ENCODE measurements around the gene CHI3L2. TPM values are rescaled to one million over a fixed set of nuclear protein-coding genes. Genes with fewer than 3 reads are reported as not detected.

CHI3L2 gene
- total RNA-seq, 4 donors from 2014 or later, result 4.7 to 9.8 (median 7.7) TPM

- no peak overlapping the region for H3K4me3 ChIP-seq
- 94% methylated on average over 8 of the region's 8 CpGs for WGBS
- no peak for DNase-seq (ENCODE audit: low spot score in 2 of 2)
- no peaks in the 10 kb centered on the region for H3K27me3 ChIP-seq
- H3K36me3 ChIP-seq, result no peaks in the 10 kb centered on the region
- H3K4me1 ChIP-seq, result peaks cover 13% of the 10 kb centered on the region
- TF ChIP-seq CTCF (IDR thresholded peaks at IDR 0.05) (no peak), POLR2A (IDR thresholded peaks at IDR 0.05) (no peak), POLR2AphosphoS5 (IDR thresholded peaks at IDR 0.05) (no peak), EP300 (IDR thresholded peaks at IDR 0.05) (no peak)
- H3K27ac ChIP-seq, result no peak overlapping the region
- no peaks in the 10 kb centered on the region for H3K9me3 ChIP-seq
Measured at GRCh38 chr1:111218701-111219556, 8.6 kb upstream of the CHI3L2 start.

- 84% methylated on average over 5 of the region's 5 CpGs for WGBS
Measured at GRCh38 chr1:111219557-111220286, 7.8 kb upstream of the CHI3L2 start.

GRCh38 chr1:111220302-111220890 lies 7.1 kb upstream of the CHI3L2 start:
- H3K4me1 ChIP-seq, result peaks cover 13% of the 10 kb centered on the region
- TF ChIP-seq EP300 (IDR thresholded peaks at IDR 0.05), result no peak
- no peak for TF ChIP-seq CTCF (IDR thresholded peaks at IDR 0.05)

More at GRCh38 chr1:111219557-111220286, 7.8 kb upstream of the CHI3L2 start:
- no peaks in the 10 kb centered on the region for H3K36me3 ChIP-seq
- no peaks in the 10 kb centered on the region for H3K9me3 ChIP-seq
- TF ChIP-seq POLR2A (IDR thresholded peaks at IDR 0.05), result no peak
- TF ChIP-seq EP300 (IDR thresholded peaks at IDR 0.05), result no peak
- TF ChIP-seq CTCF (IDR thresholded peaks at IDR 0.05), result no peak
- no peak for TF ChIP-seq POLR2AphosphoS5 (IDR thresholded peaks at IDR 0.05)
- no peak overlapping the region for H3K27ac ChIP-seq
- no peak for DNase-seq (ENCODE audit: low spot score in 2 of 2)
- no peaks in the 10 kb centered on the region for H3K27me3 ChIP-seq
- H3K4me3 ChIP-seq, result no peak overlapping the region
- H3K4me1 ChIP-seq, result peaks cover 13% of the 10 kb centered on the region

GRCh38 chr1:111221276-111221632 lies 6.3 kb upstream of the CHI3L2 start:
- 30% methylated on average over 2 of the region's 2 CpGs for whole genome bisulfite sequencing

More at GRCh38 chr1:111220302-111220890, 7.1 kb upstream of the CHI3L2 start:
- H3K9me3 ChIP-seq, result no peaks in the 10 kb centered on the region
- no peak overlapping the region for H3K4me3 ChIP-seq
- WGBS, result 93% methylated on average over 6 of the region's 6 CpGs
- H3K27ac ChIP-seq, result no peak overlapping the region
- DNase-seq (ENCODE audit: low spot score in 2 of 2), result no peak
- no peaks in the 10 kb centered on the region for H3K27me3 ChIP-seq
- no peaks in the 10 kb centered on the region for H3K36me3 ChIP-seq

More at GRCh38 chr1:111221276-111221632, 6.3 kb upstream of the CHI3L2 start:
- Histone ChIP-seq H3K4me1 (peaks cover 13% of the 10 kb centered on the region), H3K9me3 (no peaks in the 10 kb centered on the region), H3K27ac (no peak overlapping the region), H3K27me3 (no peaks in the 10 kb centered on the region), H3K36me3 (no peaks in the 10 kb centered on the region), H3K4me3 (no peak overlapping the region)
- TF ChIP-seq EP300 (IDR thresholded peaks at IDR 0.05) (no peak), CTCF (IDR thresholded peaks at IDR 0.05) (no peak), POLR2AphosphoS5 (IDR thresholded peaks at IDR 0.05) (no peak)
- no peak for DNase-seq (ENCODE audit: low spot score in 2 of 2)
